ENCODE measurements around the gene USP20.

Gene USP20

DNA sequence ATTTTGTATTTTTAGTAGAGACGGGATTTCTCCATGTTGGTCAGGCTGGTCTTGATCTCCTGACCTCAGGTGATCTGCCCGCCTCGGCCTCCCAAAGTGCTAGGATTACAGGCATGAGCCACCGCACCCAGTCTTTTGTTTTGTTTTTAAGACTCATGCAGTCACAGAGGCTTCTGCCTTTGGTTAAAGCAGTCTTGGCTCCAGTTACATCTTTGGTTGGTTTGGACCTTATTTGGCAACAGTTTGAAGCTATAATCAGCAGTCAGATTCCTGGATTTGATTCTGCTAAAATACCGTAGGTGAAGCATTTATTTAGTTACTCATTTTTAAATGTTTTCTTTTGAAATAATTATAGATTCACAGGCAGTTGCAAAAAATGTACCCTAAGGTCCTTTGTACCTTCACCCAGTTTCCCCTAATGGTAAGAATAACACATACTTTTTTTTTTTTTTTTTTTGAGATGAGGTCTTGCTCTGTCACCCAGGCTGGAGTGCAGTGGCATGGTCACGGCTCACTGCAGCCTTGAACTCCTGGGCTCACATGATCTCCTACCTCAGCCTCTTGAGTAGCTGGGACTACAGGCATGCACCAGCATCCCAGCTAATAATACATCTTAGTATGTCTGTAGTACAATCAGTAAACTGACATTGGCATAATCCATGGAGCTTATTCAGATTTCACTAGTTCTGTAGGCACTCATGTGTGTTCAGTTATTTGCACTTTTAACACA is 15.7 kb downstream of the USP20 start:
- no peak for DNase-seq (ENCODE audit: low spot score)
- TF ChIP-seq, protein P1, sequence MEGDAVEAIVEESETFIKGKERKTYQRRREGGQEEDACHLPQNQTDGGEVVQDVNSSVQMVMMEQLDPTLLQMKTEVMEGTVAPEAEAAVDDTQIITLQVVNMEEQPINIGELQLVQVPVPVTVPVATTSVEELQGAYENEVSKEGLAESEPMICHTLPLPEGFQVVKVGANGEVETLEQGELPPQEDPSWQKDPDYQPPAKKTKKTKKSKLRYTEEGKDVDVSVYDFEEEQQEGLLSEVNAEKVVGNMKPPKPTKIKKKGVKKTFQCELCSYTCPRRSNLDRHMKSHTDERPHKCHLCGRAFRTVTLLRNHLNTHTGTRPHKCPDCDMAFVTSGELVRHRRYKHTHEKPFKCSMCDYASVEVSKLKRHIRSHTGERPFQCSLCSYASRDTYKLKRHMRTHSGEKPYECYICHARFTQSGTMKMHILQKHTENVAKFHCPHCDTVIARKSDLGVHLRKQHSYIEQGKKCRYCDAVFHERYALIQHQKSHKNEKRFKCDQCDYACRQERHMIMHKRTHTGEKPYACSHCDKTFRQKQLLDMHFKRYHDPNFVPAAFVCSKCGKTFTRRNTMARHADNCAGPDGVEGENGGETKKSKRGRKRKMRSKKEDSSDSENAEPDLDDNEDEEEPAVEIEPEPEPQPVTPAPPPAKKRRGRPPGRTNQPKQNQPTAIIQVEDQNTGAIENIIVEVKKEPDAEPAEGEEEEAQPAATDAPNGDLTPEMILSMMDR (IDR thresholded peaks at IDR 0.05; ENCODE audit: borderline replicate concordance, control extremely low read depth, extremely low read depth, insufficient read depth, missing control alignments): no peak
- in situ Hi-C loops (cut with MboI; ENCODE audit: low sequenced_read_pairs, unreplicated experiment): no loop called here

DNA sequence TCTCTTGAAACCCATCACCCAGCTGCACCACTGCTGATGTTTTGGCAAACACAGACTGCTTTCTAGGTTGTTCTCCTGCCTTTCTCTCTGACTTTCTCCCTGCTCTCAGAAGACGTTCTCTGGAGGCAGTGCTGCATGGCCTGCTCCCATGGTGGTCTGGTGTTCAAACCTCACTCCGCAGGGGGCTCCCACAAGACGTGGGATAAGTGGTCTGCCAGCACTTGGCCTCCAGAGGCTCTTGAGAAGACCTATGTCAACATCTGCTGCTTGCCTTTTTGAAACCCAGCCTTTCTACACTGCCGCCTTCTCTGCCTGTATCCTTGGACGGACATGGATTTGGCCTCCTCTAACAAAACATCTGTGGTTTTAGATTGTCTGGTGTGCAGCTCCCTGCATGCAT is 16.6 kb downstream of the USP20 start:
- no peak for DNase-seq (ENCODE audit: low spot score)
- in situ Hi-C loops (cut with MboI; ENCODE audit: low sequenced_read_pairs, unreplicated experiment): no loop called here
- TF ChIP-seq, protein P1 (IDR thresholded peaks at IDR 0.05; ENCODE audit: borderline replicate concordance, control extremely low read depth, extremely low read depth, insufficient read depth, missing control alignments): no peak

DNA sequence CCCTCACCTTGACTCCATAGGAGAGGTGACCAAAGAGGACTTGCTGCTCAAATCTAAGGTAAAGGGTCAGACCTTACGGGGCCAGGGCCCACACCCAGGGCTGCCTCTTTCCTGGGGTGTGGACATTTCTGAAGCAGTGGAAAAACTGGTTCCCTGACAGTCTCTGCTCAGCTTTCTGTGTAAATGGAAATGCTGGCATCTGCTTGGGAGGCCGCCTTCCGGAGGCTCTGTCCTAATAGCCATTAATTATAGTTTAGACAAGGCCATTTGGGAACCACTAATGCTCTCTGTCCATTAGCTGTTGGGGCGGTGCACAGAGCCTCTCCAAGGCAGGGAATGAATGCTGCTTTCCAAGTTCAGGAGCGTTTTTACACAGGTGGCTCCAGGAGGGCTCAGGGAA is 17.3 kb downstream of the USP20 start:
- in situ Hi-C loops (cut with MboI; ENCODE audit: low sequenced_read_pairs, unreplicated experiment): no loop called here
- TF ChIP-seq, protein P1 (IDR thresholded peaks at IDR 0.05; ENCODE audit: borderline replicate concordance, control extremely low read depth, extremely low read depth, insufficient read depth, missing control alignments): no peak
- no peak for DNase-seq (ENCODE audit: low spot score)

DNA sequence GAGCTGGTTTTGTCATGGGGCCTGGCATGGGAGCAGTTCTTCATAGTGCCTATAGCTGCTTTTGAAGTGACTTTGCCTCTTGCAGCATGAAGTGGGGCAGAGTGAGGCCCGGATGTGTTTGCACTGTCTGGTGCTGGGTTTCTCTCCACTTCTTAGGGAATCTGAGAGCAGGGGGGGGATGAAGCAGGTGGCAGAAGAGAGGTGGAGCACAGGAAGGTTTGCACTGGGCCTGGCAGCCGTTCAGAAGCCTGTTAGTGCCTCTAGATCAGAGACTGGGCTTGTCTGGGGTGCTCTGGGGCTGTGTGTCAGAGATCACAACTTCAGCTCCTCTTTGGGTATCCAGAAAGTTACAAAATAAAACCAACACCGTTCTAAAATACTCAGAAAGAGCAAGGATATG is 18.4 kb downstream of the USP20 start:
- TF ChIP-seq, protein P1 (IDR thresholded peaks at IDR 0.05; ENCODE audit: borderline replicate concordance, control extremely low read depth, extremely low read depth, insufficient read depth, missing control alignments): no peak
- in situ Hi-C loops (cut with MboI; ENCODE audit: low sequenced_read_pairs, unreplicated experiment): no loop called here
- no peak for DNase-seq (ENCODE audit: low spot score)

DNA sequence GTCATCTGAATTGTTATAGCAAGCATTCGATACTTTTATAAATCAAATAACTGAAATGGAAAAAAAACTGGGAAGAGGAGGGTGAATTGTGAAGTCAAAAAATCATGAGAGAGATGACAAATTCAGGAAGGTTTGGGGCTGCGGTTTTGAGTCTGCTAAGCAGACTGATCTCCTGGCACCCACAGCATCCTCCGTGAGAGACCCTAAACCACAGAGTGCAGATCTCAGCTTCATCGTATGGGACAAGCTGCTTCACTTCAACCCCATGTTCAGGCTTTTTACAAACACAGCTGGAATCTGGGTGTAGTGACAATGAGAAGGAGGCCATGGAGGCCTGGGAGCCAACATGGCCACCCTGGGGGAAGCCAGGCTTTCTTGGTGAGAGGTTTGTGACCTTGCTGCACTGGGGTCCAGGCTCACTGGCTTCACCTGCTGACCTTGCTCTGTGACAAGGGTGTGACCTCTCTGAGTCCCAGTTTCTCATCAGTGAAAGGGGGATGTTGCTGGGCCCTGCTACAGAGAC is 19.4 kb downstream of the USP20 start:
- no peak for DNase-seq (ENCODE audit: low spot score)
- in situ Hi-C loops (cut with MboI; ENCODE audit: low sequenced_read_pairs, unreplicated experiment): no loop called here
- TF ChIP-seq, protein P1 (IDR thresholded peaks at IDR 0.05; ENCODE audit: borderline replicate concordance, control extremely low read depth, extremely low read depth, insufficient read depth, missing control alignments): no peak

DNA sequence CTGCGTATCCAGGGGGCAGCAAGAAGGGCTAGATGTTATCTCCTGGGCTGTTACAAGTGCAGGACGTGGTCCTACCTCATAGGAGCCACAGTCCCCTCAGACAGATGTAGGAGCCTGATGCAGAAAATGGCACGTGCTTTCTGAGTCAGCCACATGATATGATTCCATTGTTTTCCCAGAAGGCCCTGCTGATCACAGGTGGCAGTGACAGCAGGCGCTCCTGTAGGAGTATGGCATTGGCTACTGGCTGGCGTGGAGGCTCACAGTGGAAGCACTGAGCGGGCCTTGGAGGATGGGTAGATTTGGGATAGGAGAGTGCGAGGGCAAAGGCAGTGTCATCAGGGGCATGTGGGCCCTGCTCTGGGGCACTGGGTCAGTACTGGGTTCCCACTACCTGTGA is 21.9 kb downstream of the USP20 start:
- TF ChIP-seq, protein P1 (IDR thresholded peaks at IDR 0.05; ENCODE audit: borderline replicate concordance, control extremely low read depth, extremely low read depth, insufficient read depth, missing control alignments): no peak
- in situ Hi-C loops (cut with MboI; ENCODE audit: low sequenced_read_pairs, unreplicated experiment): no loop called here
- no peak for DNase-seq (ENCODE audit: low spot score)

Measured in GM13976 (cell line).